GM21825 (cell line): ENCODE measurements around the gene VWA5B1.
"Not testable (repeated sequence)": the region's sequence is repeated elsewhere in the genome, so short reads cannot be mapped to it uniquely, and the experiment has no call there.

Experiments
- ATAC-seq: cut with Tn5 transposase; IDR thresholded peaks from one replicate; pipeline ENCODE4 v1.9.1; 2021; ENCODE audit warnings: mild to moderate bottlenecking, moderate library complexity; ENCODE audit not compliant: unreplicated experiment

The VWA5B1 gene

GRCh38 chr1:20280341-20280740 is 10.3 kb upstream of the VWA5B1 start:
- no peak for ATAC-seq

- ATAC-seq, result no peak
Measured at GRCh38 chr1:20280906-20281305, 9.8 kb upstream of the VWA5B1 start.

DNA sequence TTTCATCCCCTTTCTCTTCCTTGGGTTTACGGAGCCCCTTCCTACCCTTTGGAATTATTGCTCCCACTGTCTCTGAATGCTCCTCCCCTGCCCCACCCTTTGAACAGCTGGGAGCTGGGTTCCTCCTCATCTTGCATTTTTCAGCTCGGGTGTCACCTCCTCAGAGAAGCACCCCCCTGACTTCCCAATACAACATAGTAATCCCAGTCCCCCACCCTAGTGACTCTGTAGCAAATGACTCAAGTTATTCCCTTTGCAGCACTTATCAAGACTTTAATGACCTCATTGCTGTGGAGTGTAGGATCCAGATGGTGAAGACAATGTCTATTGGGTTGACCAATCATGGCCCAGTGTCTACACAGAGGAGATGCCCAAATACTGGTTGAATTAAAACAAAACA is 8.9 kb upstream of the VWA5B1 start:
- no peak for ATAC-seq

- ATAC-seq, result no peak
Measured at GRCh38 chr1:20282533-20282932, 8.1 kb upstream of the VWA5B1 start.

GRCh38 chr1:20284046-20284445 is 6.6 kb upstream of the VWA5B1 start:
- ATAC-seq, result no peak

GRCh38 chr1:20284625-20285024 is 6.0 kb upstream of the VWA5B1 start:
- ATAC-seq, result no peak

- ATAC-seq, result no peak
Measured at GRCh38 chr1:20285510-20285909, 5.2 kb upstream of the VWA5B1 start.

- not testable (repeated sequence) for ATAC-seq
Measured at GRCh38 chr1:20287696-20288095, 3.0 kb upstream of the VWA5B1 start.

- no peak for ATAC-seq
Measured at GRCh38 chr1:20291645-20292084, 990 bp downstream of the VWA5B1 start.

DNA sequence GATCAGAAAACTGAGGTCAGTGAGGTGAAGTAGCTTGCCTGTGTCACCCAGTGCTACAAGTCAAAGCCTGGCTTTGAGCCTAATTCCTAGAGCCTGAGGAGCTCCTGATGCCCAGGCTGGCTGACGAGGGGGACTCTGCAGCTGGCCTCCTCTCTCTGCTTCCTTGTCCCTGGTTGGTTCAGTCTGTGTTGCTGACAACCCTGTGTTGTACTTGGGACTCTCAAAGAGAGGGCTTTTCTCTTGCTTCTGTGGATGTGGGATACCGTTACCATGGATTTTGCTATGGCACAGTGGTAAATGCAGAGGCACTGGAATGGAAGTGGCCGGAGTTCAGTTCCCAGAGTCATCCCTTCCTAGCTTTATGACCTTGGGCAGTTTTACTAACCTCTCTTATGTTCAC is 8.0 kb downstream of the VWA5B1 start:
- ATAC-seq, result no peak

GRCh38 chr1:20301463-20302107 is 10.9 kb downstream of the VWA5B1 start:
- no peak for ATAC-seq

- no peak for ATAC-seq
Measured at GRCh38 chr1:20302108-20302471, 11.4 kb downstream of the VWA5B1 start.

- no peak for ATAC-seq
Measured at GRCh38 chr1:20307026-20307425, 16.4 kb downstream of the VWA5B1 start.

- no peak for ATAC-seq
Measured at GRCh38 chr1:20308569-20308968, 17.9 kb downstream of the VWA5B1 start.

GRCh38 chr1:20311289-20311688 is 20.6 kb downstream of the VWA5B1 start:
- ATAC-seq, result no peak

- no peak for ATAC-seq
Measured at GRCh38 chr1:20312310-20312709, 21.6 kb downstream of the VWA5B1 start.

- no peak for ATAC-seq
Measured at GRCh38 chr1:20312818-20313217, 22.1 kb downstream of the VWA5B1 start.

GRCh38 chr1:20317471-20317870 is 26.8 kb downstream of the VWA5B1 start:
- no peak for ATAC-seq

GRCh38 chr1:20318521-20318920 is 27.8 kb downstream of the VWA5B1 start:
- no peak for ATAC-seq

DNA sequence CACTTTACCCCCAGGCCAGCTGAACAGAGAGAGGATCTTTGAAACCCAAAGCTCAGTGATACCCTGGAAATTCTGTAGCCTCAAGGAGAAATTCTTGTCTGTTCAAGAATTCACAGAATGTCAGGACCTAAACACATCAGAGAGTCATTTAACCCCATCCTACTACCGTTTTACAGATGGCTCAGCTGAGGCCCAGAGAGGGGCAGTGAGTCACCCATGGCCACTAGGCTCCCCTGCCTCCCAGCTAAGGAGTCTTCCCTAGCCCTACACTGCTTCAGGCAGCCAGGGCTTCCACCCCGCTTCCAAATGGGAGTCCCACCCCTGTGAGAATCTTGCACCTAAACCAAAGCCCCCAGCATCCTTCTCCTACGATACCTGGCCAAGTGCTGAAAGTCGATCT is 28.3 kb downstream of the VWA5B1 start:
- ATAC-seq, result no peak

- no peak for ATAC-seq
Measured at GRCh38 chr1:20319456-20320220, 29.0 kb downstream of the VWA5B1 start.

- no peak for ATAC-seq
Measured at GRCh38 chr1:20320704-20321103, 30.0 kb downstream of the VWA5B1 start.

GRCh38 chr1:20321573-20321972 is 30.9 kb downstream of the VWA5B1 start:
- ATAC-seq, result no peak
